MM.1S (cell line): ENCODE results near the gene ANKRD44.

Experiments
- EZH2 ChIP-seq: fragments of 300-600 bp; sonication (generic); optimal IDR thresholded peaks from 2 replicates; pipeline ENCODE3; 2017; ENCODE audit warnings: low read depth, mild to moderate bottlenecking, antibody characterized with exemption, low read length, mixed read lengths
- TF ChIP-seq, protein P1 (sequence below): fragments of 300-600 bp; sonication (generic); IDR thresholded peaks from 2 replicates; pipeline ENCODE4 v1.5.1; 2016; ENCODE audit warnings: antibody characterized with exemption, low read length, mixed read lengths

DNA sequence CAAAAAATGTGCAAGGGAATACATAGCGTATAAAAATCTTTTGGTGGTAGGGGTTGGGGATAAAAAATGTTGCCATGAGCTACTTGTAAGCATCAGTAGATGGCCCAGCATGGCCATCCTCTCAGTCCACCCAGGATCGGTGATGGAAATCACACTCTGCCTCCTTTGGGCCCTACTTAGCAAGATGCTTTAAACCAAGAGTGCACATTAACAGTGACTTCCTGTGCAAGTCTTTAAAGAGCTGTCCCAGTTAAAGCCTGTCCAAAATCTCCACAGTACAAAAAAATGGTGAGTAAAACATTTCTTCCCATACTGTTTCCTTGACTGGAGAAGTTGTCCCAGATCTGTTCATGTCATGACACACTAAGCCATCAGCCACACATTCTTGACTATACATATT is 18.0 kb downstream of the ANKRD44 start:
- no peak for TF ChIP-seq EZH2
- TF ChIP-seq, protein P1, sequence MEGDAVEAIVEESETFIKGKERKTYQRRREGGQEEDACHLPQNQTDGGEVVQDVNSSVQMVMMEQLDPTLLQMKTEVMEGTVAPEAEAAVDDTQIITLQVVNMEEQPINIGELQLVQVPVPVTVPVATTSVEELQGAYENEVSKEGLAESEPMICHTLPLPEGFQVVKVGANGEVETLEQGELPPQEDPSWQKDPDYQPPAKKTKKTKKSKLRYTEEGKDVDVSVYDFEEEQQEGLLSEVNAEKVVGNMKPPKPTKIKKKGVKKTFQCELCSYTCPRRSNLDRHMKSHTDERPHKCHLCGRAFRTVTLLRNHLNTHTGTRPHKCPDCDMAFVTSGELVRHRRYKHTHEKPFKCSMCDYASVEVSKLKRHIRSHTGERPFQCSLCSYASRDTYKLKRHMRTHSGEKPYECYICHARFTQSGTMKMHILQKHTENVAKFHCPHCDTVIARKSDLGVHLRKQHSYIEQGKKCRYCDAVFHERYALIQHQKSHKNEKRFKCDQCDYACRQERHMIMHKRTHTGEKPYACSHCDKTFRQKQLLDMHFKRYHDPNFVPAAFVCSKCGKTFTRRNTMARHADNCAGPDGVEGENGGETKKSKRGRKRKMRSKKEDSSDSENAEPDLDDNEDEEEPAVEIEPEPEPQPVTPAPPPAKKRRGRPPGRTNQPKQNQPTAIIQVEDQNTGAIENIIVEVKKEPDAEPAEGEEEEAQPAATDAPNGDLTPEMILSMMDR: no peak
